ENCODE measurements around the gene TPP2.

The TPP2 gene

DNA sequence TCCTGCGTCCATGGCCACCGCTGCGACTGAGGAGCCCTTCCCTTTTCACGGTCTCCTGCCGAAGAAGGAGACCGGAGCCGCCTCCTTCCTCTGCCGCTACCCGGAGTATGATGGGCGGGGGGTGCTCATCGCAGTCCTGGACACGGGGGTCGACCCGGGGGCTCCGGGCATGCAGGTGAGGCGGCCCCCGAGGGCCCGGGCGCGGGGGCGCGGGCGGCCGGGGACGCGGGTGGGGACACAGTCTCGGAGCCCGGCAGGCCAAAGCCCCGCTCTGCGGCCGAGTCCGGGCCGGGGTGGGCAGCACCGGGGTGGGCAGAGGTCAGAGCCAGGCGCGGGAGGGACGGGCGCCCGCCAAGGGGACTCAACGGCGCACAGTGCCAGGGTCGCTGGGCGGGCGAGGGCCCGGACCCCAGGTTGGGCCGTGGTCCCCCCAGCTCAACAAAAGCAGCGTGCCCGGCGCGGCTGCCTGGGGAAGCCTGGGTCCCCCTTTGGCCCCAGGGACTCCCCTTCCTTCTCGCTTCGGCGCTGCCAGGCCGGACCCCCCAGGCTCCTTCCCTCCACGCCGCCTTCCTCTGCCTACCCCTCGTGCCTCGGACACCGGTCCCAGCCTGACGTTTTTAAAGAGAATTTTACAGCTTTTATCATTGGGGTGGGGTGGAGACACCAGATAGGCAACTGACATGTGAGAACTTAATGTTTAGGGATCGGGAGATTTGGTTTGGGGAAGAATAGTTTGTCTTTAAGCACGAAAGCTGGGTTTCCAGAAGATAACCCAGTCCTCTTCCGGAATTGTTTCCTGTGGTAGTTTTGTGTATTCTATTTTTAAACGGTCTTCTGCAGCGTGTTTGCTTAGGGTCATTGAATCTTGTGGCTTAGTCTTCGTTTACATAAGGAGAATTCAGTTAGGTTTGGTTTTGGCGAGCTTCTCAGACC, 509 bp downstream of the TPP2 start:
- no peak for DNase-seq (ENCODE audit: low read depth)

DNA sequence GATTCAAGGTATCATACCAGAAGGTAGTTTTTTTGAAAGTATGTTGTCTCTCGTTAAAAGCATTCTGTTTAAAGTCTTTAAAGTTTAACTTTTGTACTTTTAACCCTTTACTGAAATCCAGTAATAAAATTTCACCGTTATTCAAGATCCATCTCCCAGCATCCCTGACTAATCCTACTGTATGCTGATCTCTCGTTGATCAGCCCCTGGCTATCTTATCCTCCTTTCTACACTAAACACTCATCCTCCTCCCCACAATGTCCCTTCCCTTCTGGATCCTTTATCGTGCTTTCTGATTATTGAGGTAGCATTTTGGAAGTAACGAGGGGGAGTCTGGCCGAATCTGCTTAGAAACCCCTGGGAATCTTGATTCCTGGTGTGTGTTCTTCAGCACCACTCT, 1.3 kb downstream of the TPP2 start:
- no peak for DNase-seq (ENCODE audit: low read depth)

DNA sequence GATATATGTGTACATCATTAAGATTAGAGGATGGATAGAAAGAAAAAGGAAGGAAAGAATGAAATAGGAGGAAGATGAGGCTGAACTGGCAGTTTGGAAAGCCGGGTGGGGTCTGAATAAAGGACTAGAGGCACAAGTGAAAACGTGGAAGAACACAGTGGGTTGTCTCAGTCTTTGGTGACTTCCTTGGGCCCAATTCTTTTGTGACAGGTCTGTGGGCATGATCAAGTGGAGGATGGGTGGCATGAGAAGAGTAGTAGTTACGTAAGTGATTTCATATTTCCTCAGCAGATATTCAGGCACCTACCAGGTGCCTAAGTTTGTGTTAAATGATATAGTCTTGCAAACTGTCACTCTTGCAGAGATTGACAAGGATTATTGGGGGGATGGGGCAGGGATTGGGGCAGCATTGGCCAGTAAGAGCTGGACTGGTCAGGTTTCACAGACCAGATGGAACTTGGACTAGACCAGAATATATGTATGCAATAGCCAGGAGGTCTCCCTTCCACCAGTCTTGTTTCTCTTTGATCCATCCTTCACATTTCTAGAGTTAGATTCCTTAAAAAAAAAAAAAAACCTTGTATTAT, 2.7 kb downstream of the TPP2 start:
- DNase-seq (ENCODE audit: low read depth): no peak

DNA sequence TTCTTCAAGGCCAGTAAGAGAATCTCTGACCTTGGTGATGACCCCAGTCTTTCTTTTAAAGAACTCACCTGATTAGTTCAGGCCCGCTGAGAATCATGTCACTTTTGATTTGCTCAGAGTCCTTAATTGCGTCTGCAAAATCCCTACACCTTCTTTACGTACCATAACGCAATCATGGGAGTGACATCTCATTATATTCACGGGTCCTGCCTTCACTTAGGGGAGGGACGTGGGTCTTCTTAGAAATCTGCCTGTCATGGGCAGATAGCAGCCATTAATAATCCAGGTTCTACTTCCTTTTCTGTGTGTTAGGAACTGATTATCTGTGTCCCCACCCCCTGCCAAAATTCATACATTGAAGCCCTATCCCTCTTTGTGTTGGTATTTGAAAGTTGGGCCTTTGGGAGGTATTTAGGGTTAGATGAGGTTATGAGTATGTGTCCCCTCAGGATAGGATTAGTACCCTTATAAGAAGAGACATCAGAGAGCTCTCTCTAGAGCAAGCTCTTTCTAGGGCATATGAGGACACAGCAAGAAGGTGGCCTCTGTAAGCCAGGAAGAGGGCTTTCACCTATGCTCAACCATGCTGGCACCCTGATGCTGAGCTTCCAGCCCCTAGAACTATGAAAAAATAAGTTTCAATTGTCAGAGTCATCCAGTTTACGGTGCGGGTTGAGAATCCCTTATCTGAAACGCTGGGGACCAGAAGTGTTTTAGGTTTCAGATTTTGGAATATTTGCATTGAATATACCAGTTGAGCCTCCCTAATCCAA, 9.9 kb downstream of the TPP2 start:
- no peak for DNase-seq (ENCODE audit: low read depth)

DNA sequence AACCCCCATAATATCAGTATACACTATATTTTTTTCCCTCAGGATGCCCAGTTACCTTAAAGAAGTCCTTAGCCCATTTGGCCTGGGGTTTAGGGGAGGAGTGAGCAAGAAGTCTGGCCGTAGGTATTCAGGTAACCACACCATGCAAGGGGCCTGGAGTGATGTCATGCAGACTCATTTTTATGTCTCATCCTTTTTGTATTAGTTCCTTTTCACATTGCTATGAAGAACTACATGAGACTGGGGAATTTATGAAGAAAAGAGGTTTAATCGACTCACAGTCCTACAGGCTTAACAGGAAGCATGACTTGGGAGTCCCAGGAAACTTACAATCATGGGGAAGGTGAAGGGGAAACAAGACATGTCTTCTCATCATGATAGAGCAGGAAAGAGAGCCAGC, 12.2 kb downstream of the TPP2 start:
- DNase-seq (ENCODE audit: low read depth): no peak

DNA sequence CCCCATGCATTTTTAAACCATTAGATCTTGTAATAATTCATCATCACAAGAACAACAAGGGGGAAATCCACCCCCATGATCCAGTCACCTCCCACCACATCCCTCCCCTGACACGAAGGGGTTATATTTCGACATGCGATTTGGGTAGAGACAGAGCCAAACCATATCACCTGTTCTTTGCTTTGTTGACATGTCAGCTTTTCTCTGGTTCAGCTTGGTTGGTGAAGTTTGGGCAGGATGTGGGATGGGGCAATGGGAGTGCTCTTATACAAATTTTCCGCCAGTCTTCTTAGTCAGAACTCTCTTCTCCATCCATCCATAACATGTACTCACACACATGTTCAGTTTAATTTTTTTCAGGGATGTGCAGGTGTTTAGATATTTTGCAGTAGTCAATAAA, 12.9 kb downstream of the TPP2 start:
- DNase-seq (ENCODE audit: low read depth): no peak

DNA sequence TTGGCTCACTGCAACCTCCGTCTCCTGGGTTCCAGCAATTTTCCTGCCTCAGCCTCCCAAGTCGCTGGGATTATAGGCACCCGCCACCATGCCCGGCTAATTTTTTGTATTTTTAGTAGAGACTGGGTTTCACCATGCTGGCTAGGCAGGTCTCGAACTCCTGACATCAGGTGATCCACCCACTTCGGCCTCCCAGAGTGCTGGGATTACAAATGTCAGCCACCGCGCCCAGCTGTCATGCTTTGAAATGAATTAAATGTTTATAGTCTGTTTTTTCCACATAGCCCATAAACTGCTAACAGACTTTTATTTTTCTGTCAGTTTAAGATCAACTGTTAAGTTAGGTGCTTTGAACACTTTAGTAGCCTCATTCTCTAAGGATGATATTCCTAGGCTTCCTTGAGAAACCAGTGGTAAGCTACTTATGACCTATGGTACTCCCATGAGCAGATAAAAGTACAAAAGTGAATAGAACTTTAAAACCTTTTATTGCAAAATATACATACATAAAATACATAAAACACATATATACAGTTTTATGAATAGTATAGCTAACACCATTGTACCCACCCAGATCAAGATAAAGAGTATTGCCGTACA, 13.6 kb downstream of the TPP2 start:
- DNase-seq (ENCODE audit: low read depth): no peak

DNA sequence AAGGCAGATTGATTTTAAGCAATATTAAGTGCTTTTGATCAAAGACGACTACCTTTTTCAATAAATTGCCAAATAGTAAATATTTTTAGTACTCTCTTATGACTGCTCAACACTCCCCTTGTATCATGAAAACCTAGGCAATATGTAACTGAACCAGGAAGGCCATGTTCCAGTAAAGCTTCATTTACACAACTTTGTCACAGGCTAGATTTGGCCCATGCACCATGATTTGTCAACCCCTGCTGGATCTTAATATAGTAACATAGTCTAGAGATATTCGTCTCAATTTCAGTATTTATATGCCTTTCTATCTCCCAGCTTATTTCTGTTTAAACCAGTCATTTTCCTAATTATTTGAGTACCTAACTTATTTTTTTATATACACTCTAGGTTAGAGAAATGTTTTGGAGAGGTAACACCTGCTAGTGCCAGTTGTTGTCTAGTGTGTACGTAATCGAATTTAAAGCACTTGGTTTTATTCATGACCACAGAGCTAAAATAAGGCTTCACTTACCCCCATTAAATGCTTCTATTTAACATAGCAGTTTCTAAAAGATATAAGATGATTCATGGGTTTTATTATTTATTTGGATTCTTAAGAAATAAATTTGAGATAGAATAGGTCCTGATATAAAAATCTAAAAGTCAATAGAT, 21.0 kb downstream of the TPP2 start:
- no peak for DNase-seq (ENCODE audit: low read depth)

DNA sequence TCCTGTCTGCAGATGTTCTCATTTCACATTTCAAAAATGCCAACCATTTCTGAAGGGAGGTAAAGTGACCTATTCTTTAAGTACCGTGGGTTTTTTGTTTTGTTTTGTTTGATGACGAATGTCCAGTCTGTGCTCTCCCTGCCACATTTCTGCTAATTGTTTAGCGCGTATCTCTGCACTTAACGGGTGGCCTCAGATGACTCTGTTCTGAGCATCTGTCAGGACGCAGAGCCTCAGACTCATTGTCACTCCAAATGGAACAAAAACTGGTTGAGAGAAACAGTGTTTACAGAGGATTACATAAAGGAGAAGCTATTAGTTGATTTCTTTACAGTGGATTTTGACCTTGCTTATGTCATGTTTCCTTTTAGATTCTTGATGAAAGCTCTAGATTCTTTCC, 23.7 kb downstream of the TPP2 start:
- DNase-seq (ENCODE audit: low read depth): no peak

DNA sequence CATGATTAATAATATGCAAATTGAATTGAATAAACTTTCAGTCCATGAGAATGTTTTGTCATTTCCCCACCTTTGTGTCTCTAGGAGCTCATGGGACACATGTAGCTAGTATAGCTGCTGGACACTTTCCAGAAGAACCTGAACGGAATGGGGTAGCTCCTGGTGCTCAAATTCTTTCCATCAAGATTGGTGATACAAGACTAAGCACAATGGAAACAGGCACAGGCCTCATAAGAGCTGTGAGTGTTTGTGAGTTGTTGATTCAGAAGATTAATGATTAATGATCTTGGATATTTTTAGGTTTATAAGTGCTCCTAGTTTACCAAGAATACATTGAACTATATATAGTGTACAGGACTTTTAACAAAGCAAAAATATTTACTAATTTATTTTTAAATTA, 30.1 kb downstream of the TPP2 start:
- no peak for DNase-seq (ENCODE audit: low read depth)

DNA sequence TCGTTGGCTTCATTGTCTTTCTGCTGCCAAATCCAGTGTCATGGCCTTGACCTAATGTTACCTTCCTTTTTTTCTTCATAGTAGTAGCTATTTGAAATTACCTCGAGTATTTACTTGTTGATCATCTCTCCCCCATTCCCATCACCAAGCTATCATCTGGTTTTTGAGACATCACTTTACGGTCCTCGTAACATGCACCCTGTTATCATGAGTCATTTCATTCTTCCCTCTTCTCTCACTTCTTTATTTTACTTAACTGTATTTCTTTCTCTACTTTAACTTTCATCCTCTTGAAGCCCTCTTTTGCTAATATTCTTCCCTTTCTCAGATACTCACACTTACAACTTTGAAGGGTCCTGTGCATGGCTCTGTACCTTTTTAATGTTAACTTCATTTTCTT, 31.8 kb downstream of the TPP2 start:
- DNase-seq (ENCODE audit: low read depth): no peak

DNA sequence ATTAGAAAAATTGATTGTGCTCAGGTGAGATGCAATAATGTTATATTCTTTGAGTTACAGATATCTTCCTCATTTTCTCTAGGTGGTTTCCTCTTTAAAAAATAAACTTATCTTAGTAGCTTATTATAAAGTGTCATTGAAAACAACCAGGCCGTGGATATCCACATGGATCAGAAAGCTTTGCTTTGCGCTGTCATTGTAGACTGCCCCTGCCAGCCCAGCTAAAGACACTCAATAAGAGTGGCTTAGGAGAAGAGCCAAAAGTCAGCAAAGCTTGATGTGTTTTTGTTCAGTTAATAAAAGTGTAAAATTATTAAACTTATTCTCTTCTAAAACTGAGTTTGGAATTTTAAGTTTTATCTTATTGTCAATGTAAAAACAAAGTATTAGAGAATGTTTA, 34.4 kb downstream of the TPP2 start:
- no peak for DNase-seq (ENCODE audit: low read depth)

DNA sequence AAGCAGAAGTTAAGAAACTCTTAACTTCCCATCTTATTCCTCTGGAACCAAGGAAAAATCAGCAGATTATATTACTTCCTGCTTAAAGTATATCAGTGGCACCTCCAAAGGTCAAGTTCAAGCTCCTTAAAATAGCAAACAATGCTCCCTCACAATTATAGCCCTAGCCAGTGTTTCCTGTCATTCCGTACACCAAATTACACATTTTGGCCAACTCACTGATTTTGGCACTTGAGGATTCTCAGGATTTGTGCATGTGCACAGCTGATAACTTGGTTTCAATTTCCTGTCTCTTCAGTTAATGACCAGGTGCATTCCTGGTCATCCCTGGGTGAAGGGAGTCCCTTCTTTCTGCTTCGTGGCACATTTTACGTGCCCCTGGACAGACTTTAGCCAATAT, 42.0 kb downstream of the TPP2 start:
- DNase-seq (ENCODE audit: low read depth): no peak

DNA sequence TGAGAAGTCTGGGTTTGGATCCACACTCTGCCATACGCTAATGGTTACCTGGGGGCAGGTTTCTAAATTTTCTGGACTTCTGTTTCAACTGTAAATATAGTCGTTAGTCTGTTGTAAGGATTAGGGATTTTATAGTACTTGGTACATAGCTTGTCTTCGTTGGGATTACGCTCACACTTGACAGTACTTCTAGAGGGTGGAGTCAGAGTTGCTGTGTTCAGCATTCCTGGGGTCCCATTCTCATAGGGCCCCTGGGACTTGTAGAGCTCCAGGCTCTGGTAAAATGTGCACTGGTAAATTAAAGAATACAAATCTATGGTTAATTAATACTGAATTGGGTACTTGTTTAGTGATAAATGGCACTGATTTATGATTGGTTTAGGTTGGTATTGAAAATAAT, 45.2 kb downstream of the TPP2 start:
- DNase-seq (ENCODE audit: low read depth): no peak

DNA sequence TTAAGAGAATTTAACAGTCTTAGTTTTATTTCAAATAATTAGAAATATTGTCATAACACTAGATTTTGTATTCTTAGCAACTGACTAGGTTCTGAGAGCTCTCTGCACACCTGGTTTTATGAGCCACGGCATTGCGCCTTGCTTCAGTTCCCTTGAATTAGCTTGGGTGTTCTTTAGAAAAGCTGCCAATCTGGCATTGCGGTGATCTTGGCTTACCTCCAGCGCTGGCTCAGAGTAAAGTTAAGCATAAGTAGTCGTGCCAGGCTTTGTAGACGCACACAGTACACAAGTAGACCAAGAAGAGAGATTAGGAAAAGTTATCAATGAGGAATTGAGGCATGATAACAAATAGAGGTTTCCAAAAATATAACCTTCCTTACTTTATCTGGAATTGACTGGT, 45.7 kb downstream of the TPP2 start:
- DNase-seq (ENCODE audit: low read depth): no peak

DNA sequence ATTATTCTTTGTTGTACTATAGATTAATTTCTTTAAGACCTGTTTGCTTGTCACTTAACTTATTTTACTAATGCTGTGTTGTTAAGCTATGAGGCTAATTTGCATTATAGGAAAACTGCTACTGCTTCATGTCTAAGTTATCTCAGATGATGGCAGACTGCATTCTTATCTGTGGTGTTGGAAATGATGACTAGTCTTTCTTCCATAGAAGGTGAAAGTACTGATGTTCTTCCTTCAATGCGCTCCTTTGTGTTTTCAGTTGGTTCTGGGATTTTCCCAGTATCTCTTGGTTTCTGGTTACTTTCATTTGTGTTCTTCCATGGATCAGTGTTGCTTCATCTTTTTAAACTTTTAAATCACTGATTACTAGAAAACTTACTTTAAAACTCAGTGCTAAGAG, 46.9 kb downstream of the TPP2 start:
- no peak for DNase-seq (ENCODE audit: low read depth)

DNA sequence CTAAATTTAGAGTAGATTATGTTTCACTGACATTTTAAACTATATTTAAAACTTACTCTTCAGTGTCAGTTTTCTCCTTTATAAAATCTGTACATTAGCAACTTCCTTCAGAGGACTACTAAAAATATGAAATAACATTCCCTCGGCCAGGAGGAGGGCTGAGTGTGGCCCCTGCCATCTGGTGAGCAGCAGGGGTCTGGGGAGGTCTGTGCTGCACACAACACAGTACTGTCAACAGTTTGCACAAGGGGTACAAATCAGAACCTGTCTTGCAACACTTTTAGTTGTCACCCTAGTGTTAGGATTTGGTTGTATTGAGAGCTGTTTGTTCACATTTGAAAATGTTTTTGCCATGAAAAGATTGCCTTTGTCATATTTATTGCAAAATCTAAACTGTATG, 48.9 kb downstream of the TPP2 start:
- no peak for DNase-seq (ENCODE audit: low read depth)

DNA sequence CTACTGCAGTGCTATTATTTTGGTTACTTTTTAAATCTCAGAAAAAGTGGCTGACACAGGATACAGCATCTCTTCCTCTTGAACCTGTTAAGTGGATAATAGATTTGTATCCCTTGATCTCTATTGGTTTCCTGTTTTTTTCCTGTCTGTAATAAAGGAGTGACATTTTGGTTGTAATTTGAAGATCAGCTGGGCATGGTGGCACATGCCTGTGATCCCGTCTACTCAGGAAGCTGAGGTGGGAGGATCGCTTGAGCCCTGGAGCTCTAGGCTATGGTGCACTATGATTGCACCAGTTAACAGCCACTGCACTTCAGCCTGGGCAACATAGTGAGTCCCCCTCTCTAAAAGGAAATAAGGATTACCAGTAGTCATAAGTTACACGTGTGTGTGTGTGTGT, 51.3 kb downstream of the TPP2 start:
- no peak for DNase-seq (ENCODE audit: low read depth)

DNA sequence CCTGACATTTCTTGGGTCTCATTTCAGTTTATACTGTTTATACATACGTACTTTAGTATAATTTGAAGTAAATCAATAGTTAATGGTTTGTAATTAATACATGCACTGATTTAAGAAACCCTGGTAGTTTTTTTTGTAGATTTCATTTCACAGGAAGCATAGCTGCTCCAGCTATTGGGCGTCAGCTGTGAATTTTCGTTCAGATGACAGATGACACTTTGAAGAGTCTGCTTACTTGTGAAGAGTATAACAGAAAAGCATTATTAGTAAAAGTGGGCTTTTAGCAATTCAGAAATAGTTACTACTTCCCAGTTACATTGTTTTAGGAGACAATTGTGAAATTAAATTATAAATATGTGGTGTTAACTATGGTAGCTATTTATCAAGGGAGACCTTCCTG, 53.7 kb downstream of the TPP2 start:
- no peak for DNase-seq (ENCODE audit: low read depth)

DNA sequence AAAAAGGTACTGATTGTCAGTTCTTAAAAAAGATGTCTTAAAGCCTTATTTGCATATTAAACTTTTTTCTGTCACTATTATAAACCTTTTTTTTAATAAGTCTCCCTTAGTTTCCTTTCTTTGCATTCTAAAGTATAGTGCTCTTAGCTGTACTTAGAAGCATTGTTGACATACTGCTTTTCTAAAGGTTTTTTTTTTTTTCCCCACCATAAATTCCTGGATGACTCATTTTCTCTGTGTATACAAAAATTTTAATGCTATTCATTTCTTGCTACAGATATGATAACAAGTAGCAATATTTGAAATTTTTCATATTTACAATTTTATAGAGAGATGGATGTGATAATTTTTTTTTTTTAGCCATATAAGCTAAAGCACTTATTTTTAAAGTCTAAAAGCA, 54.6 kb downstream of the TPP2 start:
- no peak for DNase-seq (ENCODE audit: low read depth)

DNA sequence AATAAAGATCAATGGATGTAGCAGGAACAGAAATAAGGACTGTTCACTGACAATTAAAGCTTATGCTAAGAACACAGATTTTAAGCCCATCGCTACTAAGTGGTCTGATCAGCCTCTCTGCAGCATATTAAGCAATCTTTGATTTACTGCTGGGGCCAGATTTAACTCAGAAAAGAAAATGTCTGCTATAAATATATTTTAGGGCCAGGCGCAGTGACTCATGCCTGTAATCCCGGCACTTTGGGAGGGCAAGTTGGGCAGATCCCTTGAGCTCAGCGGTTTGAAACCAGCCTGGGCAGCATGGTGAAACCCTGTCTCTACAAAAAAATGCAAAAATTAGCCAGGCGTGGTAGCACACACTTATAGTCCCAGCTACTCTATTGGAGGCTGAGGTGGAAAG, 55.1 kb downstream of the TPP2 start:
- DNase-seq (ENCODE audit: low read depth): no peak

DNA sequence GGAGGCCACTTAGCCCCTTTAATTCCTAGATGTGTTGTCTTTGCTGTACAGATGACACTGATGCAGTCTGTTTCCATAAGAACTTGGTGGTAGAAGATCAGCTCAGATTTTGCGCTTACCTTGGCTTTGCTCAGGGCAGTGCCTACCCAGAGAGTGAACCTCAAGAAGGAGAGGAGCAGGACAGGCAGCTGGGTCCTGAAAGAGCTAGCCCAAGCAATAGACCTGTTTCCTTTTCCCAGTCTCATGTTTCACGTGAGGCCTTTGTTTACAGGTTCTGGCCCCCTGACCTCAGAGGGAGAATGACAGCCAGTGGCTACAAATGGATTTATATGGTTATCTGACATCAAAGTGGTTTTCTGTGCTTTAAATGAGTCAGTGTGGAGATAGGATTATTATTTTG, 58.0 kb downstream of the TPP2 start:
- DNase-seq (ENCODE audit: low read depth): no peak

Measured in HS-5 (cell line).